ENCODE results near the gene KRT83. TPM values are rescaled to one million over a fixed set of nuclear protein-coding genes. Genes with fewer than 3 reads are reported as not detected.

Gene KRT83
- total and polyA plus RNA-seq, 10 of the 15 experiments (the other 5 are each of a cell fraction or from before 2014, with no cell fraction given), result not detected

DNA sequence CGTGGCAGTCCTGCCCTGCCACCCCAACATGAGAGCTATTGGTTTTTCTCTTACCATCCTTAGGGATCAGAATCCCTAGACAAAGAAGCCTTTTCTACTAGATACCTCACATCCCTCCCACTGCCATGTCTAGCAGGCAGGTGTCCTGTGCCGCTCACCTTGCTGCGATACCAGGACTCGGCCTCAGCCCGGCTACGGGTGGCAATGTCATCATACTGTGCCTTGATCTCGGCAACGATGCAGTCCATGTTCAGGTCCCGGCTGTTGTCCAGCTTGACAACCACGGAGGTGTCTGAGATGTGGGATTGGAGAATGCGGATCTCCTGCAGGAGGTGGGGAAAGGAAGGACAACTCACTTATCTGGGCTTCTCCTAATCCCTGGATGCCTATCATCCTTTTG is 4.5 kb downstream of the KRT83 start (continued):
- TF ChIP-seq, protein P1, sequence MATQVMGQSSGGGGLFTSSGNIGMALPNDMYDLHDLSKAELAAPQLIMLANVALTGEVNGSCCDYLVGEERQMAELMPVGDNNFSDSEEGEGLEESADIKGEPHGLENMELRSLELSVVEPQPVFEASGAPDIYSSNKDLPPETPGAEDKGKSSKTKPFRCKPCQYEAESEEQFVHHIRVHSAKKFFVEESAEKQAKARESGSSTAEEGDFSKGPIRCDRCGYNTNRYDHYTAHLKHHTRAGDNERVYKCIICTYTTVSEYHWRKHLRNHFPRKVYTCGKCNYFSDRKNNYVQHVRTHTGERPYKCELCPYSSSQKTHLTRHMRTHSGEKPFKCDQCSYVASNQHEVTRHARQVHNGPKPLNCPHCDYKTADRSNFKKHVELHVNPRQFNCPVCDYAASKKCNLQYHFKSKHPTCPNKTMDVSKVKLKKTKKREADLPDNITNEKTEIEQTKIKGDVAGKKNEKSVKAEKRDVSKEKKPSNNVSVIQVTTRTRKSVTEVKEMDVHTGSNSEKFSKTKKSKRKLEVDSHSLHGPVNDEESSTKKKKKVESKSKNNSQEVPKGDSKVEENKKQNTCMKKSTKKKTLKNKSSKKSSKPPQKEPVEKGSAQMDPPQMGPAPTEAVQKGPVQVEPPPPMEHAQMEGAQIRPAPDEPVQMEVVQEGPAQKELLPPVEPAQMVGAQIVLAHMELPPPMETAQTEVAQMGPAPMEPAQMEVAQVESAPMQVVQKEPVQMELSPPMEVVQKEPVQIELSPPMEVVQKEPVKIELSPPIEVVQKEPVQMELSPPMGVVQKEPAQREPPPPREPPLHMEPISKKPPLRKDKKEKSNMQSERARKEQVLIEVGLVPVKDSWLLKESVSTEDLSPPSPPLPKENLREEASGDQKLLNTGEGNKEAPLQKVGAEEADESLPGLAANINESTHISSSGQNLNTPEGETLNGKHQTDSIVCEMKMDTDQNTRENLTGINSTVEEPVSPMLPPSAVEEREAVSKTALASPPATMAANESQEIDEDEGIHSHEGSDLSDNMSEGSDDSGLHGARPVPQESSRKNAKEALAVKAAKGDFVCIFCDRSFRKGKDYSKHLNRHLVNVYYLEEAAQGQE (IDR thresholded peaks at IDR 0.05; ENCODE audit: low read depth, low read length), result no peak
- TF ChIP-seq, protein P2, sequence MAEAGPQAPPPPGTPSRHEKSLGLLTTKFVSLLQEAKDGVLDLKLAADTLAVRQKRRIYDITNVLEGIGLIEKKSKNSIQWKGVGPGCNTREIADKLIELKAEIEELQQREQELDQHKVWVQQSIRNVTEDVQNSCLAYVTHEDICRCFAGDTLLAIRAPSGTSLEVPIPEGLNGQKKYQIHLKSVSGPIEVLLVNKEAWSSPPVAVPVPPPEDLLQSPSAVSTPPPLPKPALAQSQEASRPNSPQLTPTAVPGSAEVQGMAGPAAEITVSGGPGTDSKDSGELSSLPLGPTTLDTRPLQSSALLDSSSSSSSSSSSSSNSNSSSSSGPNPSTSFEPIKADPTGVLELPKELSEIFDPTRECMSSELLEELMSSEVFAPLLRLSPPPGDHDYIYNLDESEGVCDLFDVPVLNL (IDR thresholded peaks at IDR 0.05; ENCODE audit: low read depth, low read length), result no peak
- TF ChIP-seq, protein P3, sequence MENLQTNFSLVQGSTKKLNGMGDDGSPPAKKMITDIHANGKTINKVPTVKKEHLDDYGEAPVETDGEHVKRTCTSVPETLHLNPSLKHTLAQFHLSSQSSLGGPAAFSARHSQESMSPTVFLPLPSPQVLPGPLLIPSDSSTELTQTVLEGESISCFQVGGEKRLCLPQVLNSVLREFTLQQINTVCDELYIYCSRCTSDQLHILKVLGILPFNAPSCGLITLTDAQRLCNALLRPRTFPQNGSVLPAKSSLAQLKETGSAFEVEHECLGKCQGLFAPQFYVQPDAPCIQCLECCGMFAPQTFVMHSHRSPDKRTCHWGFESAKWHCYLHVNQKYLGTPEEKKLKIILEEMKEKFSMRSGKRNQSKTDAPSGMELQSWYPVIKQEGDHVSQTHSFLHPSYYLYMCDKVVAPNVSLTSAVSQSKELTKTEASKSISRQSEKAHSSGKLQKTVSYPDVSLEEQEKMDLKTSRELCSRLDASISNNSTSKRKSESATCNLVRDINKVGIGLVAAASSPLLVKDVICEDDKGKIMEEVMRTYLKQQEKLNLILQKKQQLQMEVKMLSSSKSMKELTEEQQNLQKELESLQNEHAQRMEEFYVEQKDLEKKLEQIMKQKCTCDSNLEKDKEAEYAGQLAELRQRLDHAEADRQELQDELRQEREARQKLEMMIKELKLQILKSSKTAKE (IDR thresholded peaks at IDR 0.05; ENCODE audit: low read depth, poor library complexity, severe bottlenecking), result no peak
- TF ChIP-seq NFIC (IDR thresholded peaks at IDR 0.05; ENCODE audit: low read depth, low read length) (no peak), NR2C2 (IDR thresholded peaks at IDR 0.05; ENCODE audit: borderline replicate concordance, control insufficient read depth, insufficient read length, low read depth) (no peak), TCF7 (IDR thresholded peaks at IDR 0.05; ENCODE audit: borderline replicate concordance) (no peak), FOXK2 (IDR thresholded peaks at IDR 0.05) (no peak), SMC3 (IDR thresholded peaks at IDR 0.05; ENCODE audit: borderline replicate concordance, low read length) (no peak)
- TF ChIP-seq, protein P4, sequence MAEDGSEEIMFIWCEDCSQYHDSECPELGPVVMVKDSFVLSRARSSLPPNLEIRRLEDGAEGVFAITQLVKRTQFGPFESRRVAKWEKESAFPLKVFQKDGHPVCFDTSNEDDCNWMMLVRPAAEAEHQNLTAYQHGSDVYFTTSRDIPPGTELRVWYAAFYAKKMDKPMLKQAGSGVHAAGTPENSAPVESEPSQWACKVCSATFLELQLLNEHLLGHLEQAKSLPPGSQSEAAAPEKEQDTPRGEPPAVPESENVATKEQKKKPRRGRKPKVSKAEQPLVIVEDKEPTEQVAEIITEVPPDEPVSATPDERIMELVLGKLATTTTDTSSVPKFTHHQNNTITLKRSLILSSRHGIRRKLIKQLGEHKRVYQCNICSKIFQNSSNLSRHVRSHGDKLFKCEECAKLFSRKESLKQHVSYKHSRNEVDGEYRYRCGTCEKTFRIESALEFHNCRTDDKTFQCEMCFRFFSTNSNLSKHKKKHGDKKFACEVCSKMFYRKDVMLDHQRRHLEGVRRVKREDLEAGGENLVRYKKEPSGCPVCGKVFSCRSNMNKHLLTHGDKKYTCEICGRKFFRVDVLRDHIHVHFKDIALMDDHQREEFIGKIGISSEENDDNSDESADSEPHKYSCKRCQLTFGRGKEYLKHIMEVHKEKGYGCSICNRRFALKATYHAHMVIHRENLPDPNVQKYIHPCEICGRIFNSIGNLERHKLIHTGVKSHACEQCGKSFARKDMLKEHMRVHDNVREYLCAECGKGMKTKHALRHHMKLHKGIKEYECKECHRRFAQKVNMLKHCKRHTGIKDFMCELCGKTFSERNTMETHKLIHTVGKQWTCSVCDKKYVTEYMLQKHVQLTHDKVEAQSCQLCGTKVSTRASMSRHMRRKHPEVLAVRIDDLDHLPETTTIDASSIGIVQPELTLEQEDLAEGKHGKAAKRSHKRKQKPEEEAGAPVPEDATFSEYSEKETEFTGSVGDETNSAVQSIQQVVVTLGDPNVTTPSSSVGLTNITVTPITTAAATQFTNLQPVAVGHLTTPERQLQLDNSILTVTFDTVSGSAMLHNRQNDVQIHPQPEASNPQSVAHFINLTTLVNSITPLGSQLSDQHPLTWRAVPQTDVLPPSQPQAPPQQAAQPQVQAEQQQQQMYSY (CRISPR knock-in tag; IDR thresholded peaks at IDR 0.05), result no peak

All from GM12878 (cell line).